Keratinocyte (primary cell): Measurements from ENCODE around the gene SMYD5. TPM values are rescaled to one million over a fixed set of nuclear protein-coding genes. Genes with fewer than 3 reads are reported as not detected.
A peak's percentile ranks its signal among the peaks of the same experiment; 100 is the strongest.

Experiments
- DNase-seq: peaks from one replicate; pipeline ENCODE4 v3.0.0-alpha.2; 2011; ENCODE audit warnings: low read depth, missing footprints, low spot score
- FAIRE-seq: peaks from 2 replicates; lab custom pipeline; 2011; peaks lifted over from hg19 to GRCh38; lab: Jason Lieb, UNC
- H2AFZ ChIP-seq: 2 replicates; pipeline ENCODE4 v1.6.0; 2012; ENCODE audit warnings: low read length, control low read depth, inconsistent platforms; ENCODE audit not compliant: control insufficient read depth
- H3K27ac ChIP-seq: 2 replicates; pipeline ENCODE4 v1.5.1; 2011; ENCODE audit warnings: low read length; ENCODE audit not compliant: control insufficient read depth, insufficient read depth
- H3K27me3 ChIP-seq: 3 replicates; pipeline ENCODE4 v1.6.0; 2011; ENCODE audit warnings: low read length; ENCODE audit not compliant: control insufficient read depth, insufficient read depth; ENCODE audit errors: extremely low read depth
- H3K36me3 ChIP-seq, 2 experiments: 2 replicates in 1 of 2; 3 replicates in 1 of 2; pipeline ENCODE4 v1.5.1; 2011; ENCODE audit warnings: low read length in 2 of 2, mild to moderate bottlenecking in 1 of 2; ENCODE audit not compliant: control insufficient read depth in 2 of 2, insufficient read depth in 2 of 2; ENCODE audit errors: extremely low read depth in 1 of 2
- H3K4me1 ChIP-seq: 3 replicates; pipeline ENCODE4 v1.5.1; 2011; ENCODE audit warnings: low read length; ENCODE audit not compliant: control insufficient read depth, insufficient read depth; ENCODE audit errors: extremely low read depth
- H3K4me2 ChIP-seq: 3 replicates; pipeline ENCODE4 v1.6.0; 2011; ENCODE audit warnings: low read depth, low read length; ENCODE audit not compliant: control insufficient read depth, insufficient read depth; ENCODE audit errors: extremely low read depth
- H3K4me3 ChIP-seq, 3 experiments: fragments of 200-600 bp in 1 of 3; sonication (generic) in 1 of 3; 2 replicates in 2 of 3; 3 replicates in 1 of 3; pipeline ENCODE4 v1.5.1; 2011 to 2016; ENCODE audit warnings: low read length in 3 of 3, mild to moderate bottlenecking in 3 of 3, control low read depth in 2 of 3, inconsistent platforms in 1 of 3, low read depth in 1 of 3, mixed read lengths in 1 of 3, mixed run types in 1 of 3, moderate library complexity in 1 of 3; ENCODE audit not compliant: control insufficient read depth in 2 of 3, insufficient read depth in 2 of 3; ENCODE audit errors: extremely low read depth in 1 of 3
- H3K79me2 ChIP-seq: 2 replicates; pipeline ENCODE4 v1.6.0; 2012; ENCODE audit warnings: low read length; ENCODE audit not compliant: control insufficient read depth, insufficient read depth
- H3K9ac ChIP-seq: 3 replicates; pipeline ENCODE4 v1.6.0; 2011; ENCODE audit warnings: low read length; ENCODE audit not compliant: control insufficient read depth, insufficient read depth; ENCODE audit errors: extremely low read depth
- H3K9me1 ChIP-seq: 3 replicates; pipeline ENCODE4 v1.6.0; 2011; ENCODE audit warnings: low read length; ENCODE audit not compliant: control insufficient read depth, insufficient read depth; ENCODE audit errors: extremely low read depth
- H3K9me3 ChIP-seq: 2 replicates; pipeline ENCODE4 v1.5.1; 2012; ENCODE audit warnings: low read depth, low read length; ENCODE audit not compliant: control insufficient read depth
- H4K20me1 ChIP-seq: 3 replicates; pipeline ENCODE4 v1.6.0; 2011; ENCODE audit warnings: low read length; ENCODE audit not compliant: control insufficient read depth, insufficient read depth; ENCODE audit errors: extremely low read depth
- EZH2 ChIP-seq: IDR thresholded peaks from one replicate; pipeline ENCODE4 v1.6.1; 2012; ENCODE audit warnings: inconsistent platforms, mild to moderate bottlenecking, low read length, moderate library complexity
- dilution Hi-C: fragments of 300-500 bp; cut with MboI; formaldehyde crosslinking; loops from one replicate; pipeline ENCODE4 v1.7.0; 2020; ENCODE audit warnings: low sequenced_read_pairs; ENCODE audit not compliant: extremely low pct_ligation_motif_present
- polyA plus RNA-seq, 5 experiments: library from polyadenylated mRNA; depleted of rRNA in 3 of 5; stranded (reverse) in 3 of 5; stranded (forward) in 1 of 5; unstranded in 1 of 5; fragments of >200 nt; gene quantifications; 1 replicate in 1 of 5; 2 replicates in 3 of 5; 3 replicates in 1 of 5; pipeline versions ENCODE4 v1.2.1 to v1.2.3, GENCODE V29; 2011 to 2012; ENCODE audit warnings: missing spikeins in 2 of 5, low read depth in 1 of 5, low replicate concordance in 1 of 5
- TF ChIP-seq, protein P1 (sequence below), 3 experiments: IDR thresholded peaks in 1 of 3; conservative IDR thresholded peaks in 1 of 3; optimal IDR thresholded peaks in 1 of 3; 2 replicates in 2 of 3; 3 replicates in 1 of 3; pipeline versions ENCODE3 to v1.5.1; 2011; ENCODE audit warnings: low read length in 3 of 3, mild to moderate bottlenecking in 3 of 3, moderate library complexity in 2 of 3, control low read depth in 1 of 3, inconsistent platforms in 1 of 3; ENCODE audit not compliant: insufficient read depth in 2 of 3; ENCODE audit errors: extremely low read depth in 1 of 3

SMYD5 gene
- polyA plus RNA-seq, 1 donor (not counting 4 experiments of a cell fraction or from before 2014, with no cell fraction given), result 18.6 TPM

DNA sequence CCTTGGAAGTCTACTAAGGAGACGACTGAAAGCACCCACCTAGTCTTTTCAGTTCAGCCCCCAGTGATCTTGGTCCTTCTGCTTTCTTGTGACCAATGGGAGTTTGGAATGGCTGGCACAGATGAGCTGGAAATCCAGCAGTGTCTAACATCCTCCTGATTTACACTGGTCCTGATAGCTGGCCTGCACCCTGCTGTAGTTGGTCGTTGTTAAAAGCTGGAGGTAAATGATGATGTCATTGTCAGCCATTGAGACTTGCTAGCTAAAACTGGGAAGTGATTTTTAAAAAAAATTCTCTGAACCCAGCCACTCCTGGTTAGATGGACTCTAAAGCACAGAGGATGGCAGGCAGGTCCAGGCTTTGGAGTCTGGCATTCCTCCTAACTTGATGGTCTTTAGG, 39.4 kb downstream of the SMYD5 start:
- no peak overlapping the region for H3K9ac ChIP-seq
- peaks cover 26% of the 10 kb centered on the region for H3K4me1 ChIP-seq
- dilution Hi-C loops, result no loop called here
- no peak overlapping the region for H2AFZ ChIP-seq
- no peaks in the 10 kb centered on the region for H3K9me3 ChIP-seq
- H3K9me1 ChIP-seq, result peaks cover 5% of the 10 kb centered on the region
- no peak for TF ChIP-seq EZH2
- TF ChIP-seq, protein P1, sequence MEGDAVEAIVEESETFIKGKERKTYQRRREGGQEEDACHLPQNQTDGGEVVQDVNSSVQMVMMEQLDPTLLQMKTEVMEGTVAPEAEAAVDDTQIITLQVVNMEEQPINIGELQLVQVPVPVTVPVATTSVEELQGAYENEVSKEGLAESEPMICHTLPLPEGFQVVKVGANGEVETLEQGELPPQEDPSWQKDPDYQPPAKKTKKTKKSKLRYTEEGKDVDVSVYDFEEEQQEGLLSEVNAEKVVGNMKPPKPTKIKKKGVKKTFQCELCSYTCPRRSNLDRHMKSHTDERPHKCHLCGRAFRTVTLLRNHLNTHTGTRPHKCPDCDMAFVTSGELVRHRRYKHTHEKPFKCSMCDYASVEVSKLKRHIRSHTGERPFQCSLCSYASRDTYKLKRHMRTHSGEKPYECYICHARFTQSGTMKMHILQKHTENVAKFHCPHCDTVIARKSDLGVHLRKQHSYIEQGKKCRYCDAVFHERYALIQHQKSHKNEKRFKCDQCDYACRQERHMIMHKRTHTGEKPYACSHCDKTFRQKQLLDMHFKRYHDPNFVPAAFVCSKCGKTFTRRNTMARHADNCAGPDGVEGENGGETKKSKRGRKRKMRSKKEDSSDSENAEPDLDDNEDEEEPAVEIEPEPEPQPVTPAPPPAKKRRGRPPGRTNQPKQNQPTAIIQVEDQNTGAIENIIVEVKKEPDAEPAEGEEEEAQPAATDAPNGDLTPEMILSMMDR (optimal IDR thresholded peaks at IDR 0.05 in 1 of 3, IDR thresholded peaks at IDR 0.05 in 1 of 3, conservative IDR thresholded peaks at IDR 0.05 in 1 of 3; ENCODE audit: extremely low read depth in 1 of 3, insufficient read depth in 2 of 3, low read length in 3 of 3), result no peak
- no peak overlapping the region for H3K4me2 ChIP-seq
- FAIRE-seq (no peak), DNase-seq (no peak)
- no peaks in the 10 kb centered on the region for H3K79me2 ChIP-seq
- peaks cover 7% of the 10 kb centered on the region for H4K20me1 ChIP-seq
- no peaks in the 10 kb centered on the region for H3K27me3 ChIP-seq
- H3K27ac ChIP-seq, result no peak overlapping the region
- H3K36me3 ChIP-seq, result peaks cover 28 to 51% of the 10 kb centered on the region in 2 experiments
- no peak overlapping the region for H3K4me3 ChIP-seq

- peak; percentile 64 for FAIRE-seq
- Histone ChIP-seq H3K79me2 (no peaks in the 10 kb centered on the region), H4K20me1 (peaks cover 2% of the 10 kb centered on the region), H3K4me1 (peaks cover 26% of the 10 kb centered on the region), H2AFZ (no peak overlapping the region), H3K27me3 (no peaks in the 10 kb centered on the region), H3K4me2 (no peak overlapping the region), H3K27ac (no peak overlapping the region), H3K4me3 (no peak overlapping the region), H3K36me3 (peaks cover 26 to 47% of the 10 kb centered on the region in 2 experiments), H3K9me3 (no peaks in the 10 kb centered on the region), H3K9me1 (peaks cover 5% of the 10 kb centered on the region), H3K9ac (no peak overlapping the region)
- no peak for TF ChIP-seq EZH2
- TF ChIP-seq, protein P1 (optimal IDR thresholded peaks at IDR 0.05 in 1 of 3, IDR thresholded peaks at IDR 0.05 in 1 of 3, conservative IDR thresholded peaks at IDR 0.05 in 1 of 3; ENCODE audit: extremely low read depth in 1 of 3, insufficient read depth in 2 of 3, low read length in 3 of 3), result no peak
- dilution Hi-C loops, result no loop called here
- DNase-seq, result no peak
These were observed 39.9 kb downstream of the SMYD5 start for GRCh38 chr2:73253901-73254300.
